ENCODE measurements around the gene CFTR.
"Not testable (repeated sequence)": the region's sequence is repeated elsewhere in the genome, so short reads cannot be mapped to it uniquely, and the experiment has no call there.

Gene CFTR
- total RNA-seq, result 0 to 0.05 reads per million in 2 donors

DNA sequence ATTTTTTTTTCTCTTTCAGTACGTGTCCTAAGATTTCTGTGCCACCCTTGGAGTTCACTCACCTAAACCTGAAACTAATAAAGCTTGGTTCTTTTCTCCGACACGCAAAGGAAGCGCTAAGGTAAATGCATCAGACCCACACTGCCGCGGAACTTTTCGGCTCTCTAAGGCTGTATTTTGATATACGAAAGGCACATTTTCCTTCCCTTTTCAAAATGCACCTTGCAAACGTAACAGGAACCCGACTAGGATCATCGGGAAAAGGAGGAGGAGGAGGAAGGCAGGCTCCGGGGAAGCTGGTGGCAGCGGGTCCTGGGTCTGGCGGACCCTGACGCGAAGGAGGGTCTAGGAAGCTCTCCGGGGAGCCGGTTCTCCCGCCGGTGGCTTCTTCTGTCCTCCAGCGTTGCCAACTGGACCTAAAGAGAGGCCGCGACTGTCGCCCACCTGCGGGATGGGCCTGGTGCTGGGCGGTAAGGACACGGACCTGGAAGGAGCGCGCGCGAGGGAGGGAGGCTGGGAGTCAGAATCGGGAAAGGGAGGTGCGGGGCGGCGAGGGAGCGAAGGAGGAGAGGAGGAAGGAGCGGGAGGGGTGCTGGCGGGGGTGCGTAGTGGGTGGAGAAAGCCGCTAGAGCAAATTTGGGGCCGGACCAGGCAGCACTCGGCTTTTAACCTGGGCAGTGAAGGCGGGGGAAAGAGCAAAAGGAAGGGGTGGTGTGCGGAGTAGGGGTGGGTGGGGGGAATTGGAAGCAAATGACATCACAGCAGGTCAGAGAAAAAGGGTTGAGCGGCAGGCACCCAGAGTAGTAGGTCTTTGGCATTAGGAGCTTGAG, at the start of gene CFTR:
CFTR (plus strand) TSS at position 801 of the 830 bp plus-strand sequence. CDS start 70 bp downstream, outside the sequence.
- no peak for DNase-seq

DNA sequence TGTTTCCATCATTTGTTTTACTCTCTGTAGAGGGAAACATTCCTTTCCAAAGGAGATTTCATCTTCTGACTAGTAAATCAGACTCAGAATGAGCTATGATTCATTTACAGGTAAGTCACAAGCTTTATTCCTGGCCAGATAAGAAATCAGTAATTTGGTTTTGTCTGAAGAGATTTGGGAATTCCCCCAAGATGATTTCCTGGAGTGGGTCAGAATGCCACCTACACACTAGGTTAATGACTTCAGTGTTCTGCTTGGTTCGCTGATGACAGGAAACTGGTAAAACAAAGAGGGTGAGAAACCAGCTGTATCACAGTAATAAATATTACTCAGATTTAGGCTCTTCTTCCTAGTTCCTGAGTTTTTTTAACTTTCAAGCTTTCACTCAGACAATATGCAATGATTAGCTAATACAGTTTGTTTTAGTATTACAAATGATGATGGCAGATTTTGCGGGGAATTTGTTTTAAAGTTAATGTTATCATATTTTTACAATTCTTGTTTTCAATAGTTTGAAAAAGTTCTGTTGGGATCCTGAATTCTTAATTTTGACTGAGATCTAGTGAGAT, 44.3 kb upstream of the CFTR start:
- DNase-seq, result no peak

DNA sequence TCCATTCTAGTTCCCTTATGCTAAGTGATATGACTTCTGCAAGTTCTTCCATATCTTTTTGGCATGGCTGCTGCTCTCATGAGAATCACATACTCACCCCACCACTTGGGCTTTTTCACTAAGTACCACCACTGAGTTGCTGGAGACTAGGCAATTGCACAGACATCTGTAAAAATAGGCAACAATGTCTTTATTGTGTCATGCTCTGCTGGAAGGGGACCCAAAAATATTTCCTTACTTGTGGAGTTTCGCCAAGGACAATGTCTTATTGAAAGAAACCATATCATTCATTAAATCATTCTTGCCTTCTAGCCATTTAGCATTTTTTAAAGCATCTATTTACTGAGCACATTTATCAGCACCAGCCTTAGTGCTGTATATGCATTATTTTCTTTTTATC, 35.2 kb upstream of the CFTR start:
- DNase-seq, result no peak

DNA sequence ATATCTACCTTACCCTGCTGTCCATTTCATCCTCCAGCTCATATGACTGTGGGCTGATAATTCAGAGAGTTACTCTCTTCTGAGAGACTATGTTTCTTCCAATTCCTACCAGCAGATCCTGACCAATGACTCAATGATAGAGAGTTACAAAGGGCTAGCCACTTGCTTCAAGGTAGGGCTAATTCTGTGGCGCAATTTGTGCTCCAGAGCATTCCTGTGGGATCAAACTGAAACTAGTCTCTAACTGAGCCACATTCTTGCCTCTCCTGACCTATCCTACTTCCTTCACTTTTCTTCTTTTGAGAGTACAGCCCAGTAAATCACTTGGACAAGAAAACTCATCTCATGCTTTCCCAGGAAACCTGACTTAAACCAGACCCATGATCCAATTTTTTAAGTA, 34.6 kb upstream of the CFTR start:
- DNase-seq, result no peak

DNA sequence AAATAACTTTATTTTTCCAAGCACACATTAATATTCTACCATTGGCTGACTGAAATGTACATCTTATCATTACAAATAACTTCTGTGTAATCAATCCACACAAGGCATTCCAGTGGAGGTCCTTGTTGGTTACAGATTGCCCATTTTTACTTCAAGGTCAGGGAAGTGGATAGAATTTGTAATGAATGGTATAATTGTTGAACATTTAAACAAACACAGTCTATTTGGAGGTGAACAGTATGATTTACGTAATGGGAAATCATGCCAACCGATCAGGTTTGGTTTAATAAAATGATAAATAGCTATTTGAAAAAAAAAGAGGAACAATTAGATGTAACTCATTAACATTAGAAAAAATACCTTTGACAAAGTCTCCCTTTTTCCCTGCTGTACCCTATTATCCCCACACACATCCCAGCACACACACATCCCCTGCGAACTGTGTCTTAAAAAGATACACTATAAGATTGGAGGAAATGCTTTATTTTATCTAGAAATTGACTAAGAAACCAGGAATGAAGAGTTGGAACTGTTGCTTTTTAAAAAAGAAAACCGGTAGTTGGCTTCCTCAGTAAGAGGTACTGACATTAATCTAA, 33.5 kb upstream of the CFTR start:
- no peak for DNase-seq

DNA sequence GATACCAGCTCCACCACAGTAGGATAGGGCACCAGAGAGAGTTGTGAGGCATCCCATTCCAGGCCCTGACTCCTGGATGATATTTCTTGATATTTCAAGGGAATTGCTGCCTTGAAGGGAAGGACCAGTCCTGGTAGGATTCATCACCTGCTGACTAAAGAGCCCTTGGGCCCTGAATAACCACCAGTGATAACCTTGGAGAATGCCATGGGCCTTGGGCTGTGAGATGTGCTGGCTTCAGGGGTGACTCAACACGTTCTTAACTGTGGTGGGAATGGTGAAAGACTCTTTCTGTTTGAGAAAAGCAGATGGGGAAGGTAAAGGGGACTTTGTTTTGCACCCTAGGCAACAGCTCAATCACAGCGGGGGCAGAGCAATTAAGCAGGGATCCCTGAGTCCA, 31.2 kb upstream of the CFTR start:
- DNase-seq, result no peak

DNA sequence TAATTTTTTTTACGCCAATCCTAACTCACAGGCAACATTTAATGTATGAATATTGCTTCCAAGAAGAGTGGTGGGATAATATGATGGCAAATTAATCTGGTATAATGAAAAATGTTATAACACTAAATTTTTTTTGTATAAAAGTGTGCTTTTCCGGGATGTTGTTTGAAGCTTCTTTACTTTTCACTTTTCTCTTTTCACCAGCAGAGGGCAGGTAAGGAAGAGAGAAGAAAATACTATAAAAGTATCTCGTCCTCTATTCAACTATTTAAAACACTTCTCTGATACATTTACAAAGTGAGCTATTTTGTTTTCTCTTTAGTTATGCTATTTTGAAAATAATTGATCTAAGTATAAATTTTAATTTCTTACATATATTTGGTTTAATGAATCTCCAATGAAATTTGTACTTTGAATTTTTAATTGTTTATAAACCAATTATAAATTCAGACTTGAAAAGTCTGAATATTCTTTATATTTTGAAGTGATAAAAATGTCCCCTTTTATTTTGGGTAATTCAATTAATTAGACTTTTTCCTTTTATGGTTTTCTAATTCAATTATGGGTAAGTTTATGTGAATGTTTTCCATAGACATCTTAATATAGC, 20.7 kb upstream of the CFTR start:
- no peak for DNase-seq

DNA sequence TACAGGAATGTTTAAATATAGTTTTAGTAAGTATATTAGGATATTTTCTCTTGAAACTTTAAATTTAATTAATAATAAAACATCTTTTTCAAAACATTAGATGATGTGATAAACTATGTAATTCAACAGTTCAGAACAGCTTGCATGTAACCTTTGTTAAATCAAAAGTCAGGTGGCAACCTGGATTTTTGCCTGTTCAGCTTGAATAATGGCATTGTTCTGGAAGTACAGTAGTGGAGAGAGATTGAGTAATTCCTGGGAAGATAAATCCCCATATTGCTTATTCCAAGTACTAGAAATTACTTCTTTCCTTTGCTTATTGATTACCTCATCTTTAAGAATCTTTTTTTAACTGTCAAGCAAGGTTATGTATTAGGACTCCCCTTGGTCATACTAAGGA, 20.1 kb upstream of the CFTR start:
- no peak for DNase-seq

DNA sequence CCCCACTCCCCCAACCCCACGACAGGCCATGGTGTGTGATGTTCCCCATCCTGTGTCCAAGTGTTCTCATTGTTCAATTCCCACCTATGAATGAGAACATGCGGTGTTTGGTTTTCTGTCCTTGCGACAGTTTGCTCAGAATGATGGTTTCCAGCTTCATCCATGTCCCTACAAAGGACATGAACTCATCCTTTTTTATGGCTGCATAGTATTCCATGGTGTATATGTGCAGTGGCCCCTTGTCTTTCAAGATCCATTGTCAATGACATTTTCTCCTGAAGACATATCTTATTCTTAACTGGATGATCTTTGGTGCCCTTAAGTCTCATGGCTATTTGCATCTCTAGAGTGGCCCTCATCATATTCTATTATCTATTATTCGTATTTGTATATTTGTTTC, 19.0 kb upstream of the CFTR start:
- not testable (repeated sequence) for DNase-seq

DNA sequence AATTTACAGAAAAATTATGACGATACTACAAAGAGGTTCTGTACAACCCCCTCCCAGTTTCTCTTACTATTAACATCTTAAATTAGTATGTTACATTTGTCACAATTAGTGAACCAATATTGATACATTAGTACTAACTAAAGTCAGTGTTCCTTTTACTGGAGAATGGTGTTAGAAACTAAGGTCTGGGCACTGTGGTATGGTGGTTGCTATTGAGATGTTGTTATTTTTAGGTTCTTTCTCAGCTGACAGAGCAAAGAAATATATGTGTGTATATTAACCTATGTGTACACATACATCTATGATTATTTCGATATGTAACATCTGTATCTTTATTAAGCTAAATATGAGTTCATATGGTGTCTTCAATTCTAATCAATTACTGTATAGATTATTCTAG, 11.7 kb upstream of the CFTR start:
- DNase-seq, result no peak

DNA sequence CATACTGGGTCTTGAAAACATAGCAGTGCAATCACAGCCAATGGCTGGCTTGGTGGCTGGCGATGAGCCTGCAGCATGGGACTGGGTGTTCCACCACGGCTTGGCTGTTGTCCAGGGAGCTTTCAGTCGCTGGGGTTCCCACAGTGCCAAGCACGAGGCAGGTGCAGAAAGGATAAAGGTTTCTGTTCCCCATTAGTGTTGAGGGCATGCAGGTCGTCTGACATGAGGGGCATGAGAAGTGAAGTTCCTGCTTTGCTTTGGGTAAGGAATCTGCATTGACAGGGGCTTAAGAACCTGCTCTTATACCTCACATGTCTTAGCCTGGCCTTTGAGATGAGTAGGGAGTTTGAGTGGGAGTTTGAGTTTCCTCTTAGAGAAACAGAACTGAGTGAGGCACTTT, 9.0 kb upstream of the CFTR start:
- DNase-seq, result no peak

DNA sequence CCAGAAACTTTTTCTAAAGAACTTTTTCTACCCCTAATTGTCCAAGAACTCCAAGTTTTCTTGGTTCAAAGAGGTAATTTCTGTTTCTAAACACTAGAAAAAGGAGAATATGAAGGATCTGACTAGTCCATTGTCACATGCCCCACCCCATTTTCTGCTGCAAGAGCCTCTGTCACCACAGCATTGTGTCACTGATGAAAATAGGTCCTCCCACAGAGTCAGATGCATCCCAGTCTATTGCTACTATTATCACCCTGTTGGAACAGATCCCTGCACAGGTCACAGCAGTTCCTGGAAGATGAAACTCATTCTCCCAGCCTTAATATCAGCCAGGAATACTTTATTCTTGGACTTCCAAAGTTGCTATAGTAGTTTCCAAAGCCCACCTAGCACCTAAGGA, 7.5 kb upstream of the CFTR start:
- DNase-seq, result no peak

DNA sequence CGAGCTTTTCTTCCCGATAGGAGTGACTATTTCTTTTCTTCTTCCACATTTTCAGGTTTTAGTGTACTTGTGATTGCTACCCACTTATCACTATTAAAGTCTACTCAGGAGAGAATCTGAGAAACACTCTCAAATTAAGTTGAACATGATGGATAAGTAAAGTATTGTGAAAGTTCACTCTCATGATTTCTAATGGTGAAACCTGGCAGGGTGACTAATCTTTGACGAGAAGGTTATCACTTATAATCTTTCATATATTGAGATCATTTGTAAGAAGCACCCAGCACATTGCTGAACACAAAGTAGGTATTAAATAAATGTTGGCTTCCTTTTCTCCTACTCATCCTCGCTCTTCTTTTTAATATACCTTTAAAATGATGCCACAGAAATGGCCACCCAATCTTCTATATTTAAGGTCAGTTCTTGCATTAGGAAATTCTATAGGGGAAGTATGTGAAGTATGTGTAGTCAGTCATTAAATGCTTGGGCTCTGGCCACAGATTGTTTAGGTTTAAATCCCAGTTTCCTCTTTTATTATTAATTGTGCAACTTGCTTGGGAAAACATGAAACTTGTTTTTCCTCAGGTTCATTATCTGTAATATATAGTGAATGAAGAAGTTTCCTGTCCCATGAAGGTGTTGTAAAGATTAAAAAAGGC, 3.1 kb upstream of the CFTR start:
- DNase-seq, result no peak

DNA sequence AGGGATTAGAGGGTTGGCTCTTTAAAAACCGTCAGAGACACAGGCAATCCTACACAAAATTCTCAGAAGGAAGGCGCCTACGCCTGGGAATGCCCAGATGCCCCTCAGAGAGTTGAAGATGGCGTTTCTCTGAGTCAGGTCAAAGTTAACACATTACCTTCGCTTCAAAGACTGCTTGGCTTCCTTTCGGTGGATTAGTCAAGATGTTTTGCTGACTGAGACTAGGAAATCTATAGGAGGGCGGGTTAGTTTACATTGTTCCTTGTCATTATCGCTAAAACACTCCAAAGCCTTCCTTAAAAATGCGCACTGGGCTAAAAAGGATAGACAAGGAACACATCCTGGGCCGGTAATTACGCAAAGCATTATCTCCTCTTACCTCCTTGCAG, 995 bp upstream of the CFTR start:
- no peak for DNase-seq

DNA sequence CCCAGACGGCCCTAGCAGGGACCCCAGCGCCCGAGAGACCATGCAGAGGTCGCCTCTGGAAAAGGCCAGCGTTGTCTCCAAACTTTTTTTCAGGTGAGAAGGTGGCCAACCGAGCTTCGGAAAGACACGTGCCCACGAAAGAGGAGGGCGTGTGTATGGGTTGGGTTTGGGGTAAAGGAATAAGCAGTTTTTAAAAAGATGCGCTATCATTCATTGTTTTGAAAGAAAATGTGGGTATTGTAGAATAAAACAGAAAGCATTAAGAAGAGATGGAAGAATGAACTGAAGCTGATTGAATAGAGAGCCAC, 184 bp downstream of the CFTR start:
- DNase-seq, result no peak

DNA sequence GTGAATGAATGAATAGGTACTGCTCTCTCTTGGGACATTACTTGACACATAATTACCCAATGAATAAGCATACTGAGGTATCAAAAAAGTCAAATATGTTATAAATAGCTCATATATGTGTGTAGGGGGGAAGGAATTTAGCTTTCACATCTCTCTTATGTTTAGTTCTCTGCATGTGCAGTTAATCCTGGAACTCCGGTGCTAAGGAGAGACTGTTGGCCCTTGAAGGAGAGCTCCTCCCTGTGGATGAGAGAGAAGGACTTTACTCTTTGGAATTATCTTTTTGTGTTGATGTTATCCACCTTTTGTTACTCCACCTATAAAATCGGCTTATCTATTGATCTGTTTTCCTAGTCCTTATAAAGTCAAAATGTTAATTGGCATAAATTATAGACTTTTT, 1.2 kb downstream of the CFTR start:
- DNase-seq, result no peak

DNA sequence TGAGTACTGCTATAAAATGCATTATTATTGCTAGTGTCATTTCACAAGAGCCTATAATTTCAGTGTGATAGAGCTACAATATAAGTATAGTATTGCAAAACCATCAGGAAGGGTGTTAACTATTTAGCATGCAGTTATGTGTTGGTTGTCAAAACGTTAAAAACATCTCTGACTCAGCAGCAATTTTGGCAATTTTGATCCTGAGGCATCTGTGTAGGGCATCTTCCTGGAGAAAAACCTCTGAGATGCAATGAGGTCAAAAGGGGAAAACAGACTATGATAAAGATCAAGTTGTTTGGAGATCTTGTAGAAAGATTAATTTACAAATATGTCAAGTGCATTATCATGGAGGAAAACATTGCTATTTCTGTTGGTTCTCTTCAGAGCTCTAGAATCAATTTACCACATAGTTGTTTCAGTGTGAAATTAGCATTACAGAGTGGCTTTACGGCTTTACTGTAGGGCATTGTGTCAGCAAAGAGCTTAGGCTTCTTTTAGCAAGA, 5.3 kb downstream of the CFTR start:
- no peak for DNase-seq

DNA sequence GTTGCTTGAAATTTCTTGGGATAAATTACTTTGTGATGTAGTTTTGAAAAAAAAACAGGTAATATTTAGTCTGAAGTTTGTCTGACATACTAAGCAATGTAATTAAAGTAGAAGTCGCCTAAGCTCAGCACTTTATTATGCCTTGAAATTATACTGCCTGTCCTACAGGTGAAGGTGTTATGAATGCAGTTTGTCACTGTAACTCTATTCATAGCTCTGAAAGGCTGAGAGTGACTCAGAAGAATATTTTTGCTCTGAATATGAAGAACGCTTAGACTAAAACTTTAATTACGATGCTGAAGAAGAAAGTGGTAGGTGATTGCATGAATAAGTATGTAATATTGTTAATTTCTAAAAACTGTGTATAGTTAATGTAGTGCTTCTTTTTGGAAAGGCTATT, 9.2 kb downstream of the CFTR start:
- no peak for DNase-seq

DNA sequence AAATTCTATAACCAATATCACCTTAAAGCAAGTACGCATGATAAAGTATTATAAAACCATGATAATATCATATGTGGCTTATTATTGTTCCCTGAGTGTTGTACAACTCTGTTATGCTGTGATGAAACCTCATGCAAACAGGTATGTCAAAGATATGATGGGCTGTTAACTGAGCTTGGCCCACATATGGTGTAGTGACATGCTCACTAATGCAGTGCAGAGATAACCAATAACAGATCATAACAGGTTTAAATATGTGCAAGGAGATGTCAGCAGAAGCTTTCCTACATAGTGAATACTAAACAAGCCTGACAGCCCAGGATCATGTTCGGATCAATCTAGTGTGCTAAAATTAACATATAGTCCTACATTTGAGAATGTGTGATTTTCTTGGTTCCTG, 9.6 kb downstream of the CFTR start:
- DNase-seq, result no peak

DNA sequence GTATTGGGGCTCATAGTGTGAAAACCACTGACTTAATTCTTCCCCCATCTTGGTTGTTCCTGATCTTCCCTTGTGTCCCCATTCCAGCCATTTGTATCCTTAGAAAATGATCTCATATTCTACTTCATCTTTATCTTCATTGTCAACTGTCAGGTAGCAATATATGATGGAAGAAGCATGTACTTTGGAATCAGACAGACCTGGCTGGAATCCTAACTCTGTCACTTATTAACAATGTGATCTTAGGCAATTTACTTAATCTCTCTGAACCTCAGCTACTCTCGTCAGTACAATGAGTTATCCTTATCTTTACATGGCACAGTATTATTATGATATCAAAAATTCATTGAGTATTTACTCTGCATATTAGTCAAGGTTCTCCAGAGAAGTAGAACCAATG, 10.1 kb downstream of the CFTR start:
- no peak for DNase-seq

DNA sequence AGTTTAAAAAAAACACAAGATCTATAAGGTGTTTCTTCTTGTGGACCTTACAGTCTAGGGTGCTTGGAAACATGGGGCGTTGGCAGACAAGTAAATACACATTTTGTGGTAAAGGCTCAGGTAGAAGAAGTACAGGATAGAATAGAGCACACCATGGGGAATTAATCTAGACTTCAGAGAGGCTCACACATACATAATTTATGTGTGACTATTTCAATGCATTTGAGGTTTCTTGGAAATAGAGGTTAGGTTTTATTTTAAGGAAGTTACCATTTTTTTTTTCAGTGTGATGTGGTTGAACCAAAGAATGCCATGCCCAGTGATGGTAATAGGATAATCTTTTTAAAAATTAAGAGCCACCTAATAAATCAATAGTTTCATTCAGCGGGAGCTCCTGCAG, 12.8 kb downstream of the CFTR start:
- DNase-seq, result no peak

DNA sequence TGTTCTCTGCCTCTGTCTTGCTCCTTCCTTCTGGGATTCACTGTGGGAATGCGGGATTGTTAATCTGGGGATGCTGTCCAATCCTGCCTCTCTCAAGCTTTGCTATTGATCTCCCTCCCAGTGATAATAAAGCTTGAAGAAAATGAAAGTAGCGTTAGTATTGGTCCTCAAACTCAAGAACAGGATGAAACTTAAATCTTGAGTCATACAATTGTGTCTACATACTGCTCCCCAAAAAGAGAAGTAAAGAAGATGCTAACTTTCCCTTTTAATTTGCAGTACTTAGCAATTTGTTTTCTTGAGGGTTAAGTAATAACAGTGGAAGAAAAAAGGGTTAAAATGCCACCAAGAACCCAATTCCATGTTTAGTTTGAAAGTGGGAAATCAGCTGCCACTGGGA, 13.6 kb downstream of the CFTR start:
- no peak for DNase-seq

DNA sequence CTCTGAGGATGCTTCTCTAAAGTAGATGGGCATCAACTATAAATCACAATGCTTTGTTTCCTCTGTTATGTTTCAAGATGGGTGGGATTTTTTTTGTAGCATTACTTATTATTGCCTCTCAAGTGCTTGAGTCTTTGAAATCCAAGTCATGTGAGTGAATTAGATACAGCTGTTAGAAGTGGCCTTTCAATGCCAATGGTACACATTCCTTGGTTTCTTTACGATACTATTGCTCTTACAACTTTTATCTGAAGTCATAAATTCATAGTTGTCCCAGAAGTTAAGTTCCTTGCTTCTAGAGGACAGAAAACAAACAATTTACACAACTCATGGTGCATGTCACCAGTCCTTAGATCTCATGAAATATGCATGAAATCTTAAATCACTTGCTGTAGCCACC, 15.5 kb downstream of the CFTR start:
- DNase-seq, result no peak
